GM18498 (cell line): ENCODE measurements around the gene BANF2.

ENCODE experiments used
- ATAC-seq: cut with Tn5 transposase; IDR thresholded peaks from one replicate; pipeline ENCODE4 v1.9.1; 2021; ENCODE audit warnings: mild to moderate bottlenecking, moderate library complexity; ENCODE audit not compliant: unreplicated experiment

BANF2 gene

DNA sequence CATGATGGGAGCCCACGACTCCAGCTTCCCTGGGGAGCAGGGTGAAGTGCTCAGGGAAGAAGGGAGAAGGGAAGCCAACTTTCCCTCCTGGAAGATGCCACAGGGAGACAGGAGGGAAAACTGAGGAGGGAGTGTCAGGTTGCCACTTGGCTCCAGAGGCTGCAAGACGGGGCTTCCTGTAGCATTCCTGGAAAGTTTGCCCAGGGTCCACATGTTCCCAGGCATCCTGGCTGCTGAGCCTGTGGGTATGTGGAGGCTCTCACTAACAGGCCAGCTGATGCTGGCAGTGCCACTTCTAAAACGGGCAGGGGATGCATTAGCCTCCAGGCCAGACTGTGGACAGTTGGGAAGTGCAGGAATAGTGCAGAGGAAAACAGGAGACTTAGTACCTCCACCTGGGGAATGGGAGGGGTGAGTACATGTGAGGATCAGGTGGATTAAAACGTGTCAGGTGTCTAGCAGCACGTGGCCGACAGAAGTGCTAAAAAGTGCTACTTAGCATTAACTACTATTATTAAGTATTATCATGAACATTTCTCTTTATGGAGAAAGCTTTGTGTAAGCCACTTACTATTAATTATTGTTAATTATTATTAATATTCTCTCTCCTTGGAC lies 33.2 kb downstream of the BANF2 start:
- no peak for ATAC-seq

DNA sequence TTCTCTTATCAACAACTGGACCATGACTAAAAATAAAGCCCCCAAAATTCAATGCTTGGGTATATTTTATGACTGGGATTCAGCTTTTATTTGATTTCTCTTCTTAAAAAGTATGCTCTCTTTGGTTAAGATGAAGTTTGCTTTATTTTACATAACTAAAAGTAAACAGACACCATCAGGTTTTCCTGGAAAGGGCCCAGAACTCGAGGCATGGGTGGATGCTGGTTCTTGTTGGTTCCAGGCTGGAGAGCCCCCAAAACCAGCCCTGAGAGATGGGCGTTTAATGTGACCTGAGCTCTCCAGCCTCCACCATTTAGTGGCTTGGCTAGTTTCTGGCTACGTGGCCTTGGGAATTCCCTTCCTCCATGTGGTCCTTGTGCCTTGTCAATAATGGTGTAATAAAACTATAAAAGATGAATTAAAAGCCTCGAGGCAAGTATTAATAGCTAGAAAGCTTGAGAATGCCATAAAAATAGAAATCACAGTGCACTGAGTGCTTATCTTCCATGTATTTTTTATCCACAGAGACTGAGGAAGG lies 34.1 kb downstream of the BANF2 start:
- no peak for ATAC-seq

DNA sequence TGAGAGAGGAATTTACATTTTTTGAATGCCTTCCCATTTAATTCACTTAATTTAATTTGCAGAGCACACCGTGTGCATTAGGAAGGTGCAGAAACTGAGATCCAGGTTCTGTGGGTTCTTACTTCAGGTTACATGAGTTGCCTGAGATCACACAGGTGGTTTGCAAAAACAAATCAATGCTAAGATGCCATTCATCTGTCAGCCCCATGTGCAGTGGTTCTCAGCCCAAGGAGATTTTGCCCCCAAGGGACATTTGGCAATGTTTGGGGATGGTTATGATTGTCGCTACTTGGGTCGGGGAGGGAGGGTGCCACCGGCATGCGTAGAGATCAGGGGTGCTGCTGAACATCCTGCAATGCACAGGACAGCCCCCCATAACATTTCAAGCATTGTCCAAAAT lies 34.6 kb downstream of the BANF2 start:
- no peak for ATAC-seq

DNA sequence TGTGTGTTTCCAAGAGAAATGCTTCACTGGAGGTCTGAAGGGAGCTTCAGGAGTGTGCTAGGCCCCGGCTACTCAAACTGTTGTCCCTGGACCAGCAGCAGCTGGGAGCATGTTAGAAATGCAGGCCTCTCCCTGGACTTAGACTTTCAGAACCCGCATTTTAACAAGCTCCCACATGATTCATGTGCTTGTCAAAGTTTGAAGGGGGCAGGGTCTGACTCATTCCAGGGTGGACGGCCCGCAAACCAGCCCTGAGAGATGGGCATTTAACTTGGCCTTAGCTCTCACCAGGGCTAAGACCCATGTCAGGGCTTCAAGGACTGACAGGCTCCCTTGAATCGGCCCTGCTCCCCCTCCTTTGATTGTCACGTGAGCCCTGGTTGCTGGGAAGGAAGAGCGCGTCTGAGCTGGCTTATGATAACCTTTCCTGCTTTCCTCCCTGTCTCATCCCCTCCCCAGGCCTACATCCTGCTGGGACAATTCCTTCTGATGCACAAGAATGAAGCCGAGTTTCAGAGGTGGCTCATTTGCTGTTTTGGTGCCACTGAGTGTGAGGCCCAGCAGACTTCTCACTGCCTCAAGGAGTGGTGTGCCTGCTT lies 35.5 kb downstream of the BANF2 start:
- no peak for ATAC-seq

DNA sequence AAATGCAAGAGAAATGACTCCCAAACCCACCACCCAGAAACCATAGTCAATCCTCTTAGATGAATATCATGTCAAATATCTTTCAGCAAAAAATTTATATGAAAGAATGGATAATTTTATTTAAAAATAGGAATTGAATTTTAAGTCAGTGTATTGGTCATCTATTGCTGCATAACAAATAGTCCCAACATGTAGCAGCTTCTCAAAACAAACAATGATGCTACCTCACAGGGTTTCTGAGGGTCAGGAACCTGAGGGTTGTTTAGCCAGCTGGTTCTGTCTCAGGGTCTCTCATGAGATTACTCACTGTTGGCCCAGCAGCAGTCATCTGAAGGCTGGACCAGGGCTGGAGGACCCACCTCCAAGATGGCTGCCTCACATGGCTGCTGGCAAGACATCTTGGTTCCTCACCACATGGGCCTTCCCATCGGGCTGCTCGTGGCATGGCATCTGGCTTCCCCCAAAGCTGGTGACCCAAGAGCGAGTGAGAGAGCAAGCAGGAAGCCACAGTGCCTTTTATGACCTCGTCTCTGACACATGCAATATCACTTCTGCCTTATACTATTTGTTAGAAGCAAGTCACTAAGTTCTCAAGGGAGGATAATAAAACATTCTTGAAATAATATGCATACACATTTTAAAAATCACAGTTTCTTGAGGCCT lies 36.3 kb downstream of the BANF2 start:
- ATAC-seq = no peak

DNA sequence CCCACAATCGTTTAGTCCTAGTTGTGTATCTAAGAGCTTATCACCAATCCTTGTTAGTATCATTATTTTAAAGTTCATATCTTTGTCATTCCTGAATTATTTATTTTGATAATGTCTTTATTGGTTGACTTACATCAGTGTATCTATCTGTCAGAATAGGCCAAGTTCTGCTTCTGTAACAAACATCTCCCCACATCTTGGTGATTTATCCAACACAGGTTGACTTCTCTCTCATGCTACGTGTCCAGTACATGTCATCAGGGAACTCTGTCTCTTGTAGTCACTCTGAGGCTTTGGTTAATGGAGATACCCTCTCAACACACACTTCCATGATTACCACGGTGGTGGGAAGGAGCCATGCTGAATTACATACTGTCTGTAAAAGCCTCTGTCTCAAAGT lies 38.4 kb downstream of the BANF2 start:
- no peak for ATAC-seq

DNA sequence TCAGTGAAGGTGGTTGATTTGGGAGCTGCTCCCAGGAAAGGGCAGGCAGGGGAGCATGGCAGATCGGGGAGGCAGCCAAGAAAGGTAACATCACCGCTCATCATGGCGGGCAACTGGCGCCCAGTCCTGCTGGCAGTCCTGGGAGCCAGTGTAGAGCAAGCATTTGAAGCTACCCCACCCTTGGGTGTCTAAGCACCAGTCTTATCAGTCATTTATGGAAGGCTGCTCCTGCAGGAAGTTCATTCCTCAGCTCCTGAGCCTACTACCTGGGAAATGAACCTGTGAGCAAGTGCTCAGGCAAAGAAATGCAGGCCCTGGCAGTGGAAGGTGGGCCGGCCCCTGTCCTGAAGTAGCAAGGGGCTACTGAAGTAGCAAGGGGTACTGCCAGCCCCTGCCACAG lies 41.5 kb downstream of the BANF2 start:
- ATAC-seq = no peak

DNA sequence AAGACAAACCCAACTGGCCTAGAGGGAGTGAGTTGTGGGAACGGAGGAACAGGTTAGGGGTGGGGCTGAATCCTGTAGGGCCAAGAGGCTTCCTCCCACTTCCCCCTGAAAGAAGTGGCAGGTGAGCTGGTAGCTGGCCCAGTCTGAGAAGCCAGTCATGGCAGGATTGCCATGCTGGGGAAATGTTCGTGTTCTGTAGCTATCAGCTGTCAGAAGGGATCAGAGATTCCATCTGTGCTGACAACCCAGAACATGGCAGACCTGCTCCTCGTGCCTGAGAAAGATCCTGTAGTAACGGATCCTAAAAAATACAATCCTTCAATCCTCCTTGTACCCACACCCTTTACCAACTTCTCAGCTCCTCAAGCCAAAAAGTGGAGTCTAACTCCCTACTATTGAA lies 43.0 kb downstream of the BANF2 start:
- no peak for ATAC-seq

DNA sequence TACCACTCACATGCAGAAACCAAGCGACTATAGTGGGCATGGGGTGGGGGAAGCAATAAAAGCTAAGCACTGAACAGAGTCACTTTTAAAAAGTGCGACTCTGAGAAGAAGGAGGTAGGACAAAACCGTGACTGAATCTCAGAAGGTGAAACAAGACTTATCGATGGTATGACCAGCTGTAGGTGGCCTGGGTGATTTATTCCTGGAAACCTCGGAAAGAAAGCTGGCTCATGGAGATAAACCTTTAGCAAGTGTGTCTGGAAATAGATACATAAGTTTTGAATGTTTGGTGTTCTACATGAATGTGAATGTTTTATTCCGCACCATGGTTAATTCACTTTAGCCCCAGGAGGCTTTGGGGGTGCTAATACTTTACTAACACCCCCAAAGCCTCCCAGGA lies 43.9 kb downstream of the BANF2 start:
- no peak for ATAC-seq

DNA sequence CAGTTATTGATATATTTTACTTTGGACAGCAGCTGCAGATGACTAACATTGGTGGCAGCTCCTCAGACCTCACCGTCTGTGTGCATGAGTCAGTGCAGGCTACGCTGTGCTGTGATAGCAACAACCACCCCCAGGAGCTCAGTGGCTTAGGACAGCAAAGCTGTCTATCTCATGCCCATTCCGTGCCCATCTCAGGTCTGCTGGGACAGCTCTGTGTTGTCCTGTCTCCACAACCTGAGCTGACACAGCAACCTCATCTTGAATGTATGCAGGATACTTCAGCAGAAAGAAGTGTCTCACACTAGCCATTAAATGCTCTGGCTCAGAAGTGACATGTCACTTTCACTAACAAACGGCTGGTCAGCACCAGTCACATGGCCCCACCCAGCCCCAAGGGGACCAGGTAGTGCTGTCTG lies 47.7 kb downstream of the BANF2 start:
- no peak for ATAC-seq

DNA sequence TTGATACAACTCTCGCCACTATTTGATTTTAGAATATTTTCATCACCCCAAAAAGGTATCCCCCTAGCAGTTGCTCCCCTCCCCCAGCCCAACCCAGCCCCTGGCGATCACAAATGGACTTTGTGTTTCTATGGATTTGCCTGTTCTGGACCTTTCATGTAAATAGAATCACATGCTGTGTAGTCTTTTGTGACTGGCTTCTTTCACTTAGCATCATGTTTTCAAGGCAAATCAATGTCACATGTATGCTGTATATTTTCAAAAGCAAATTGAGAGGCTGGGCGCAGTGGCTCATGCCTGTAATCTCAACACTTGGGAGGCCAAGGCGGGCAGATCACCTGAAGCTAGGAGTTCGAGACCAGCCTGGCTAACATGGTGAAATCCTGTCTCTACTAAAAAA lies 48.5 kb downstream of the BANF2 start:
- ATAC-seq = no peak

DNA sequence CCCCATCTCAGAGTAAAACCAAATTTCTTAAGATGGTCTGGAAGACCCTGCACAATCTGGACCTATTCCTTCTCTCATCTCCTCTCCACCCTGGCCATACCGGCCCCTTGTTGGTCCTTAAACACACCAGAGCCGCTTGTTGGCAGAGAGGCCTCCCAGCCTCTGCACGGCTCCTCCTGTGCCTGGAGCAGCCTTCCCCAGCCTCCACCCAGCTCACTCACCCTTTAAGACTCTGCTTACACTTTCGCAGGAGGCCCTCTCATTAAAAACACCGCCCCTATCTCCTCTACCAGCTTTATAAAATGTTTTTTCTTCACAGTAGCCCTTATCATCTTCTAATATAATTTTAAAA lies 49.8 kb downstream of the BANF2 start:
- ATAC-seq = no peak

DNA sequence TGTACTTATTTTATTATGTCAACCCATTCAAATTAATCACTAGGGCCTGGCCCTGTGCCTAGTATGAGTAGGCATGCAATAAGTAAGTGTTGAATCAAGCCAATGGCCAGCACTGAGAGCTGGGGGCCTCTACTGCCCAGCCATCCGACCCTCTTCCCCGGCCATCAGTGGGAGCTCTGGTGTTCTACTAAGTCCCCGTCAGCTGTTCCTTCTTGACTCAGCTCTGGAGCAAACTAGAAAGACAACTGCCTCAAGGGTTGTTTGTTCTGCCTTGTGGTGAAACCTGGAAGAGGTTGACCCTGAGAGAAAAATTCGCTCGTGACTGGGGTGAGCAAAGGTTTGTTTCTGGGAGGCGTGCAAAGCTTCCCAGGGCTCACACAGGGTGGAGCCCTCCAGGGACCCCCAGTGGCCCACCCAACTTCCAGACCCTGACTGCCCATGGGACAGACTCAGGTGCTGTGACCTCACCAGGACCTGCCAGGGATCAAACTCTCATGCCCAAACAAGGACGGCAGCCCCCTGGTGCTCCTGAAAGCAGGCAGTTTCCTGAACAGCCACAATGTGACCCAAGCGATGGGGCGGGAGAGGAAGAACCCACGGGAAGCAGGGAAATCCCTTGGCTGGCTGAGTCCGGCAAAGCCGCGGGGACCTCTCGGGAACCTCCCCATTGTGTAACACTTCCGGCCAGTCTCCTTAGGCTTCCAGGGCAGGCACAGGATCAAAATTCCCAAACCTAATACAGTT lies 50.4 kb downstream of the BANF2 start:
- no peak for ATAC-seq

DNA sequence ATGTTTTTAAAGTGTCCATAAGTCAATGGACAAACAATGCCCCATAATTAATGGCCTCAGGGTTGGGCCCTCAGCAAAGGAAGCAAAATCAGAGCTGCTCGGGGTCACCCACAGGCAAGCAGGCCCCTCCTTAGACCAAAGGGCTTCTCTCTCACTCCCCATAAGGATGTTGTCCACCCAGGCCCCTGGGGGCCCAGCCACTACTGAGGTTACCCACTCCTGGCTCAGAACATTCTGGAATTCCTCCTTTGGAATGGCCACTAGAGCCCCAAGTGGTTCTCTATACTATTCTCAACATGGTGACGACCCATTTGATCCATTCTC lies 50.9 kb downstream of the BANF2 start:
- ATAC-seq = no peak

DNA sequence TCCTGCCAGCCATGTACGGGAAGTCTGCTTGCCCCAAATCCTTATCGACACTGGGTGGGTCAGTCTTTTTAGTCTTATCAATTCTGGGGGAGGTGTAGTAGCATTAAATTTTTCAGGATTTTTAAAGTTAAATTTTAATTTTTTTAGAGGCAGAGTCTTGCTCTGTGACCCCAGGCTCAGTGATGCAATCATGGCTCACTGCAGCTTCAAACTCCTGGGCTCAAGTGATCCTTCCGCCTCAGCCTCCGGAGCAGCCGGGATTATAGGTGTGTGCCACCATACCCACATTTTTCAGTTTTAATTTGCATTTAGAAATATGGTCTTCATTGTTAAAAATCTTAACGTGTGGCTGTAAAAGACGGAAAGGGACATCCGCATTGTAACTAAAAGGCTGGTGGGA lies 51.9 kb downstream of the BANF2 start:
- no peak for ATAC-seq

DNA sequence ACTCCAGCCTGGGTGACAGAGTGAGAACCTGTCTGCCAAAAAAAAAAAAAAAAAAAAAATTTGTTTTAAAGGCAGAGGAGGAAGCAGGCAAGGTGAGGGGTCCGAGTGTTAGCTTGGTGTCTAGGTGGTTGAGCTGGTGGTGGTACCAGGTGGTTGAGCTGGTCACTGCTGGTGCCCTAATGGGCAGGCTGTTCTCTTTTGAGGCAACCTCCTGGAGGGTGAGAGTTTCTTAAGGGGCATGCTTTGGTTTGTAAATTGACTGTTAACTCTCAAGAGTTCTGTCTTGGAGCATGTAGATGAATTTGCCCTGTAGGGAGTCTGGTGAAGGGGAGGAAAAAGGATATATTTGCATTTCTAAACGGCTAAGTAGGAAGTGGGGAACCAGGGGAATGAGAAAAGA lies 52.7 kb downstream of the BANF2 start:
- ATAC-seq = no peak

DNA sequence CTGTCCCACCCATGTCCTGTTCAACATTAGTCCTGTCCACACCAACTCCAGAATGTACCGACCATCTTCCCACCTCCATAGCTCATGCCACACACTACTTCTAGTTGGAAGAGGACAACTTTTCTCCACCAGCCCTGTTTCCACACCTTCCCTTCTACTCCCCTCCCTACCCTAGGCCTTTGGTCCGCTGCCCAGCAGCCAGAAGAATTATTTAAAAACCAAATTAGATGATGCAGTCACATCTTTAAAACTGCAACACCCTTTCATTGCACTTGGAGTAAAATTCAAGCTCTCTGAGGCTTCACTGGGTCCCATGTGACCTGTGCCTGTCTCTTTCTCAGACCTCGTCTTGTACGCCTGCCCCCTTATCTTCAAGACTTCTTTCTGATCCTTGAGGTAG lies 53.8 kb downstream of the BANF2 start:
- no peak for ATAC-seq

DNA sequence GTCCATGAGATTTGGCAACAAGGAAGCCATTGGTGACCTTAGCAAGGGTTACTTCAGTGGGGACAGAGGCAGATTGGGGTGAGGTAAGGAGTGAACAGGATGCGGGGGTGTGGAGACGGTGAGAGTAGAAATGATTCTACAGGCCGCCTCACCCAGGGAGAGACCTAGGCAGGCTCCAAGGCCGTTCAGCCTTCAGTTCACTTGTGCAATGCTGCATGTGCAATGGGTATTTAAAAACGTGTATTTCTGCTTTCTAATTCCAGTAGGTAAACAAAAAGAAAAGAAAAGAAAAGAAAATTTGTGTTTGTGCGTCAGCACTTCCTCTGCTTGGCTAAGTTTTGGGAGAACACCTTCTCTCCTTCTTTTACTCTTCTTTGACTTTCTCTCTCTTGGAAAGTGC lies 56.8 kb downstream of the BANF2 start:
- ATAC-seq = no peak

DNA sequence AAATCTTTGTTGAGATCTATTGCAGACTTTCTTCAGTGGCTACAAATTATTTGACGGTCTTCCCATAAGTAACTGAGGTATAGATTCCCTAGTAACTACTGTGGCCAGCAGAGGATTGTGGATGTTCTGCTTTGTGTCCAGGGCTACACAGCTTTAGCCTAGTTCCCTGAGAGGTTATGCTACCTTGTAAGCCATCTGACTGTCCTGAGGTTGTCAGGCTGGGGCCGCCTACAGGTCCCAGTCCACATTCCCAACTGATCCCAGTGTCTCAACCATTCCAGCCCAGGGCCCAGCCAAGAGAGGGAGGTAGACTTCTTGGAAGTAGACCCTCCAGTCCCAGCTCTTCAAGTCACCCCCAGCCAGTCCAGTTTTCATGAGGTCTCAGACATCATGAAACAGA lies 57.7 kb downstream of the BANF2 start:
- ATAC-seq = no peak

DNA sequence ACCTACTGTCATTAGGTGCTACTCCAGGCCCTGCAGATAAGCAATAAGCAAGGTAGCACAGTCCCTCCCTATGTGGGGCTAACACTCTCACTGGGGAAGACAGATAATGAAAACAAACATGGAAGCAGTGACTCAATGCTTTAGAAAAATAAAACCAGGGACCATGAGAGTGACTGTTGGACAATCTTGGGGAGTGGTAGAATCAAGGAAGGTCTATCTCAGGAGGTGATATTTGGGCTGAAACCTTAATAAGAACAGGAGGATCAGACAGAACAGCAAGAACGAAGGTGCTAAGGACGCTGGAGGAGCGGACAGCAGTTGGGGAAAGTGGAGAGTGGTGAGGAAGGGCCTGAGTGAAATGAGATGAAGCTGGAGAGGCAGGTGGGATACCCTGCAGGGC lies 58.2 kb downstream of the BANF2 start:
- ATAC-seq = no peak

DNA sequence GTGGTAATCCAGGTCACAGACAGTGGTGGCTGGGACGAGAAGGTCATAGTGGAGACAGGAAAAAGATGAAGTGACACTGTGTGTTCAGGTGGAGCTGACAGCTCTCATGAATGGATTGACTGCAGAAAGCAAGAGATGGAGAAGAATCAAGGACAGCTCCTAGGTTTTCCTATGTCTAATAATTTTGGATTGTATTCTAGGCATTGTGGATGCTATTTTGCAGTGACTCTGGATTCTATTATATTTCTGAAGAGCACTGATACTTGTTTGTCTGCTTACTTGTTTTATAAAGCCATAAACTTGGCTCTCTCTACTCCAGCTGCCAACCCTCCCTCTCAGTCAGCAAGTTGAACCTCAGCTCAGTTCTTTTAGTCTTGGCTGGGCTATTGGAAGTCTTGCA lies 58.7 kb downstream of the BANF2 start:
- ATAC-seq = no peak

DNA sequence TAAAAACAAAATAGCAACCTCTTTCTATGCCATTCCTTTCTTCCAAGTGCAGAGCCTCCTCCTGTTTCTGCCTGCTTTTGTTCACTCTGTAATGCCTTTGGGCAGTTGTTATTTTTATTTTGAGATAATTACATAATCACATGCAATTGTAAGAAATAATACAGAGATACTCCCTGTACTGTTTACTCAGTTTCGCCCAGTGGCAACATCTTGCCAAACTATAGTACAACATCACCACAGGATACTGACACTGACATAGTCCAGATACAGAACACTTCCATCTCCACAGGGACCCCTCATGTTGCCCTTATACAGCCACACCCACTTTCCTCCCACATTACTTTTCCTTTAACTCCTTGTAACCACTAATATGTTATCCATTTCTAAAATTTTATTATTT lies 59.7 kb downstream of the BANF2 start:
- no peak for ATAC-seq
